Dendritic cell treated with granulocyte-macrophage colony-stimulating factor and Interleukin-4, amounts not matched to agents 40 ng/mL and 50 ng/mL, for 4 days (primary cell): ENCODE data around the gene ZNF653.

ENCODE experiments used
- H3K27ac Mint-ChIP-seq: one replicate; pipeline ENCODE4 v1.8.0; 2022; ENCODE audit warnings: mild to moderate bottlenecking, mixed read lengths
- H3K27me3 Mint-ChIP-seq: one replicate; pipeline ENCODE4 v1.8.0; 2022; ENCODE audit warnings: mild to moderate bottlenecking, mixed read lengths
- H3K36me3 Mint-ChIP-seq: one replicate; pipeline ENCODE4 v1.8.0; 2022; ENCODE audit warnings: low read depth, mixed read lengths
- H3K4me1 Mint-ChIP-seq: one replicate; pipeline ENCODE4 v1.8.0; 2022; ENCODE audit warnings: low read depth, mixed read lengths
- H3K4me3 Mint-ChIP-seq: one replicate; pipeline ENCODE4 v1.8.0; 2022; ENCODE audit warnings: mild to moderate bottlenecking, moderate library complexity, mixed read lengths
- H3K9me3 Mint-ChIP-seq: one replicate; pipeline ENCODE4 v1.8.0; 2022; ENCODE audit warnings: mixed read lengths
- intact Hi-C: fragments of 100-400 bp; cut with micrococcal nuclease; formaldehyde crosslinking; loops from one replicate; pipeline ENCODE4 v1.15.0; 2022

ZNF653 gene

DNA sequence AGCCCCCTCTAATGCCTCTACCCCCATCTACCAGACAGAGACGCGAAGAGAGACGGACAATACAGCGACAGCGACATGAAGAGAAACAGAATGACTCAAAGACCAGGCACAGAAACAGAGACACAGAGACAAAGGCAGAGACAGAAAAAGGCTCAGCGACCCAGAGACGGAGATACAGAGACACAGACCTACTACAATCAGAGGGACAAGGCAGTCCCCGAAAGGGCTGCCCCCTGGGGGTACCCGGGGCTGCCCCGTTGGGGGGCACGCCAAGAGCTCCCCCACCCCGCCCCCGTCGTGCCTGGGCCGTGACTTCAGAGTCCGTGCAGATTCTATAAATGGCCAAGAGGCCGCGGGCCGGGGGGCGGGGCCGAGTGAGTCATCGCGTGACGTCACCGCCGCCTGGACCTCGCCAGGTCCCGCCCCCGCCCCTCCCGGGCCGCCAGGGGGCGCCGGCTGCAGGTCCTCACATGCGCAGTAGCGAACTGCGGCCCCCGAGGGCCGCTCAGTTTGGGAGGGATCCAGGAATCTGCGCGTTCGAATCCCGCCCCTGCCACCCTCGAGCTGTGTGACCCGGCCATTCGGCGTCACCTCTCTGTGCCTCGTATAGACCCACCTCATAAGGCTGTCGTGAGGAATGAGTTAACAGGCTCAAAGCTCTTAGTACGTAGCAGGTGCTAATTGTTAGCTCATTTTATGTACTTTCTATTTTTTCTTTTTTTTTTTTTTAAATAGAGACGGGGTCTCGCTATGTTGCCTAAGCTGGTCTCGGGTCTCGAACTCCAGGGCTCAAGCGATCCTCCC, 30.4 kb upstream of the ZNF653 start:
- H3K27me3 Mint-ChIP-seq, result peaks cover 31% of the 10 kb centered on the region
- H3K4me1 Mint-ChIP-seq, result peaks cover 18% of the 10 kb centered on the region
- H3K27ac Mint-ChIP-seq, result peak overlapping the region; percentile 64
- intact Hi-C loops, result no loop called here
- H3K9me3 Mint-ChIP-seq, result peaks cover 10% of the 10 kb centered on the region
- no peaks in the 10 kb centered on the region for H3K36me3 Mint-ChIP-seq
- peak overlapping the region; percentile 17 for H3K4me3 Mint-ChIP-seq

DNA sequence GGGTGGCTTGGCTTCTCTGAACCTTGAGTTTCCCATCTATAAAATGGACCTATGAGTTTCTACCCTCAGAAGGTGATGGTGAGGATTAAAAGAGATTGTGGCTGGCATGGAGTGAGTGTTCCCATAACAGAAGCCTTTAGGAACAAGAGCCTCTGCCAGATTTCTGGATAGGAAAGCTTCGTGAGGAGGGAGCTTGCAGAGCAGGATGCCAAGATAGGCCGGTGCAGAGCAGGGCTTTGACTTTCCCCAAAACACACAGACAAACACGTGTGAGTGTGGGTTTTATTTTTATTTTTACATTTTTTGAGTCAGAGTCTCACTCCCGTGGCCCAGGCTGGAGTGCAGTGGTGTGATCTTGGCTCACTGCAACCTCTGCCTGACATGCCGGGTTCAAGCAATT, 29.3 kb upstream of the ZNF653 start:
- intact Hi-C loops, result no loop called here
- peaks cover 23% of the 10 kb centered on the region for H3K27me3 Mint-ChIP-seq
- no peak overlapping the region for H3K4me3 Mint-ChIP-seq

DNA sequence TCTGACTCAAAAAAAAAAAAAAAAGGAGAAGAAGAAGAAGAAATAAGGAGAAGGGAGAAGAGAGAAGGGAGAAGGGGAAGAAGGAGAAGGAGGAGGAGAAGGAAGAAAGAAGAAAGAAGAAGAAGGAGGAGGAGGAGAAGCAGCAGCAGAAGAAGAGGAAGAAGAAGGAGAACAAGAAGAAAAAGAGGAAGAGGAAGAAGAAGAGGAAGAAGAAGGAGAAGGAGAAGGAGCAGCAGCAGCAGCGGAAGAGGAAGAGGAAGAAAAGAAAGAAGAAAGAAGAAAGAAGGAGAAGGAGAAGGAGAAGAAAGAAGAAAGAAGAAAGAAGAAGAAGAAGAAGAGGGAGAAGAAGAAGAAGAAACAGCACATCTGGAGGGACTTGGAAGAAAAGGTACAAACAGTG, 28.9 kb upstream of the ZNF653 start:
- no peak overlapping the region for H3K4me3 Mint-ChIP-seq
- H3K27me3 Mint-ChIP-seq, result peaks cover 21% of the 10 kb centered on the region
- H3K4me1 Mint-ChIP-seq, result peaks cover 18% of the 10 kb centered on the region
- H3K27ac Mint-ChIP-seq, result peak overlapping the region; percentile 60
- no peaks in the 10 kb centered on the region for H3K36me3 Mint-ChIP-seq
- intact Hi-C loops, result no loop called here
- peaks cover 10% of the 10 kb centered on the region for H3K9me3 Mint-ChIP-seq

More for the DNA sequence above, 29.3 kb upstream of the ZNF653 start:
- peak overlapping the region; percentile 64 for H3K27ac Mint-ChIP-seq
- peaks cover 18% of the 10 kb centered on the region for H3K4me1 Mint-ChIP-seq
- H3K9me3 Mint-ChIP-seq, result peaks cover 10% of the 10 kb centered on the region
- H3K36me3 Mint-ChIP-seq, result no peaks in the 10 kb centered on the region

DNA sequence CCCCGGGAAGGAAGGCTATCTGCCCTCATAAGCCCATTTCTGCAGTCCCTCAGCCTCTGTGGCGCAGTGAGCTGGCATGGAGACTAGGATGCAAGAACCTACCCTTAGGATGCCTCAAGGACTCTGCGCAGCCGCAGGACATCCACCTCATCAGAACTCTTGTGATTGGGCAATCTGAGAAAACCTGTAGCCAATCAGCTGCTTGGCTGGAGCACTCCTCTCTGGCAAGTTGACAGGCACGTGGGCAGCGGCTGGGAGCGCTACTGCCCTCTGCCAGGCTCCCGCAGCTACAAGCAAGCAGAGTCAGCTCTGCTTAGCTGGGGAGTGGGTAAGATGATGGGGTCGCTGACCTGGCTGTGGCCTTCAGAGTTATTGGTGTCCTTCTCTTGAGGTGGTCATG, 24.8 kb upstream of the ZNF653 start:
- H3K36me3 Mint-ChIP-seq, result peaks cover 18% of the 10 kb centered on the region
- intact Hi-C loops, result no loop called here
- no peak overlapping the region for H3K4me3 Mint-ChIP-seq

DNA sequence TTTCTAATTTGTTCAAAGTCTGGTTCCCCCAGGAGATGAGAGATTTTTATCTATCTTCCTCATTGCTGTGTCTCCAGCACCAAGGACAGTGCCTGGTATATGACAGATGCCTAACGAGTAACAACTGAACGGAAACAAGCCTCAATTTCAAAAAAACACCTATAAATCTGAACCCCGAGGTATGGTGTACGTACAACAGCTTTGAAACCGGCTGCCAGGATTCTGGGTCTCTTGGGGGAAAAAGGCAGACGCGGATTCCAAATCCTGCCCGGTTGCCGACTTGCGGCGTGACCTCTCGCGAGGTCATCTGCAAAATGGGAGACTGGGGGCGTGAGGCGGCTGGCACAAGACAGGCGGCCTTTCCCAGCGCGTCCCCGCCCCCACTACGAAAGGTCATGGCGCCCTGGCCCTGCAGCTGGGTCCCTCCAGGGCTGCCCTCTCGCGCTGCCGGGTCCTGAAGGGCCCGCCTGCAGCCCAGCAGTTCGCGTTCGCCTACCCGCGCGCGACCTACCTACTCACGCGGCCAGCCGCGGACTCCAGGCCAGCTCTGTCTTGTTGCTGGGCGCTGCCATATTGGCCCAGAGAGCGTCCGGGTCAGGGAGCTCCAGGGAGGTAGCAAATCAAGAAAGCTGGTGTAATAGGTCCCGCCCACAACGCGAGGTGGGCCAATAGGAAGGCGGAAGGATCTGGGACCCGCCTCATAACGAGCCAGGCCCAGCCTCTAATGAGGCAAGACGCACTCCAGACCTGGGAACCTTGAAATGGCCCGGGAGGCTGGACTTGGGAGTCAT, 23.1 kb upstream of the ZNF653 start, which contains the start of gene ECSIT:
ECSIT (minus strand) TSS at position 584 of the 791 bp plus-strand sequence. CDS start 9,964 bp downstream, outside the sequence.
- H3K27me3 Mint-ChIP-seq, result no peaks in the 10 kb centered on the region
- H3K36me3 Mint-ChIP-seq, result peaks cover 30% of the 10 kb centered on the region
- H3K4me3 Mint-ChIP-seq, result peak within 1 kb of the TSS; percentile 97
- peaks cover 16% of the 10 kb centered on the region for H3K4me1 Mint-ChIP-seq
- peak within 1 kb of the TSS; percentile 96 for H3K27ac Mint-ChIP-seq
- intact Hi-C loops, result loop anchor here (1.0 to 2.0 kb wide), 2 partner anchors 24 to 46 kb away; partner anchors contain the start of gene ZNF653
- H3K9me3 Mint-ChIP-seq, result no peaks in the 10 kb centered on the region

More for the DNA sequence above, 24.8 kb upstream of the ZNF653 start:
- no peak overlapping the region for H3K27ac Mint-ChIP-seq
- peaks cover 30% of the 10 kb centered on the region for H3K4me1 Mint-ChIP-seq
- H3K27me3 Mint-ChIP-seq, result no peaks in the 10 kb centered on the region
- H3K9me3 Mint-ChIP-seq, result peaks cover 10% of the 10 kb centered on the region

DNA sequence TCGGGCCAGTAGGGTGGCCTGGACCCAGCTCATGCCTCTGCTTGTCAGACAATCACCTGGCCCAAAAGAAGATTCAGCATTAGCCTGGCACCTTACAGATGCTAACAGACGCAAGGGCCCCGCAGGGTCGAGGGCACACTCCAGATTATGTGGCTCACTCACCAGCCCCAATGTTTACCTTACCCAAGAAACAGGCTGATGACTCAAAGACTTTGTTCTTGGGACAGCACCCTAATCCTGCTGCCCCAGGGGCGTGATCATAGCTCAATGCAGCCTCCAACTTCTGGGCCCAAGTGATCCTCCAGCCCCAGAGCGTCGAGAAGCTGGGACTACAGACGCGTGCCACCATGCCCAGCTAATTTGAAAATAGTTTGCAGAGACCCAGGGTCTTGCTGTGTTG, 13.5 kb upstream of the ZNF653 start:
- peaks cover 96% of the 10 kb centered on the region for H3K36me3 Mint-ChIP-seq
- intact Hi-C loops, result no loop called here
- H3K4me3 Mint-ChIP-seq, result no peak overlapping the region
- H3K27ac Mint-ChIP-seq, result no peak overlapping the region
- no peaks in the 10 kb centered on the region for H3K4me1 Mint-ChIP-seq
- no peaks in the 10 kb centered on the region for H3K27me3 Mint-ChIP-seq
- H3K9me3 Mint-ChIP-seq, result no peaks in the 10 kb centered on the region

DNA sequence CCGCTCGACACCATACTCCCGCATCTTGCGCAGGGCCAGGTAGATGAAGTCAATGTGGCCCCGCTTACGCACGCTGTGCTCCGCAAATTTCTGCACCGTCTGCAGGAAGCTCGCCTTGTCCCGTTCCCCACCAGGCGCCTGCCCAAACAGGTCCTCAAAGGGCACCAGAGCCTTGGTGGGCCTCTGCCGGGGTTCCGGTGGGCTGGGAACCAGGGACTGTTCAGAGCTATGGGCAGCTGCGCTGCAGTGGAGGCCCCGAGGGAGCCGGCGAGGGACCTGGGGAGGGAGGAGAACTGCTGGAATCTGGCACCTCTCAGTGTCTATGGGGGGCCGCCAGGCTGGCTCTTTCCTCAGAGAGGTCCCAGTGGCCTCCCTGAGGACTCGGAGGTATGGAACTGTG, 8.3 kb upstream of the ZNF653 start:
- Mint-ChIP-seq H3K27me3 (no peaks in the 10 kb centered on the region), H3K4me3 (no peak overlapping the region), H3K36me3 (peaks cover 90% of the 10 kb centered on the region), H3K9me3 (no peaks in the 10 kb centered on the region), H3K27ac (no peak overlapping the region), H3K4me1 (peaks cover 8% of the 10 kb centered on the region)
- intact Hi-C loops, result no loop called here

DNA sequence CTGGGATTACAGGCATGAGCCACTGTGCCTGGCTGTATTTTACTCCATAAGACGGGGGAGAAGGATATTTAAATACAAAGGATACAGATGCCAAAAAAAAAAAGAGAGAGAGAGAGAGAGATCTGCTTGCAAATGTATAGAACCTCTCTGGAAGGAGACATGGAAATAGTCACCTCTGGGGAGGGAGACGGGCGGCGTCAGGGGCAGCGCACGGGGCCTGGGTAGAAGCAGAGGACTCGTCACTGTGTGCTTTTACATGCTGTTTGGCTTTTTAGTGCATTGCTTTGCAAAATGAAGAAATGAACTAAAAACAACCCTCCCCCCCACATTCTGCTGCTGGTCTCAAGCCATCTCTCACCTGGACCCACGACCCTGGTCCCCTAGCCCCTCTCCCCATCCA, 4.8 kb upstream of the ZNF653 start:
- no peaks in the 10 kb centered on the region for H3K9me3 Mint-ChIP-seq
- peaks cover 23% of the 10 kb centered on the region for H3K4me1 Mint-ChIP-seq
- no peak overlapping the region for H3K4me3 Mint-ChIP-seq
- intact Hi-C loops, result no loop called here
- H3K27me3 Mint-ChIP-seq, result no peaks in the 10 kb centered on the region
- H3K27ac Mint-ChIP-seq, result no peak overlapping the region
- peaks cover 63% of the 10 kb centered on the region for H3K36me3 Mint-ChIP-seq

DNA sequence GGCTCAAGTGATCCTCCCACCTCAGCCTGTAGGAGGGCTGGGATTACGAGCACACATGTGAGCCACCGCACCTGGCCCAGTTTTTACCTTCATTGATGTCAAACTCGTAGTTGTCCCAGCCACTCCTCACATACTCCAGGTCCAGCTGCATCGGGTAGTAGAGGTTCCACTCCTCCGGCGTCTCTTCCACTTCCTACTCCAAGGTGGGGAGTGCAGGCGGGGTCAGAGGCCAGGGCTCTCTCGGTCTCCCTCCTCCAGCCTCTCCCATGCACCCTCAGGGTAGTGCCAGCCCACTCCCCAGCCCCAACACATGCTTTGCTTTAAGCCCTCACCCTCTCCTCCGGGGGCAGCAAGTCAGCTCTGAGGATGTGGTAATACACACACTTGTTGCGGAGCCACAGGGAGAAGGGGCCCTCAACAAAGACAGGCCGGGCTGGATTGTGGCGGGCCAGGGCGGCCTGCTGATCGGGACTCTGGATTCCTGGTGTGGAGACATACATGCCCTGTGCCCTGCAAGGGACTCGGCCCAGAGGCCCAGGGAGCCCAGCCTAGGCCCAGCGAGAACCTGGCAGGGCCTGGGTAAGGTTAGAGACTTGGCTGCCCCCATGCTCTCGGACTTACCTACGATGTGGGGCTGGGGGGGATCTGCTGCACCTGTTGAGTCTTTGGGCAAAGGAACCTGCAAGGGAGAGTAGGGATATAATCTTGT, 1.9 kb upstream of the ZNF653 start:
- H3K4me1 Mint-ChIP-seq, result peaks cover 31% of the 10 kb centered on the region
- intact Hi-C loops, result no loop called here
- no peak overlapping the region for H3K4me3 Mint-ChIP-seq
- H3K27ac Mint-ChIP-seq, result no peak overlapping the region
- no peaks in the 10 kb centered on the region for H3K27me3 Mint-ChIP-seq
- peaks cover 34% of the 10 kb centered on the region for H3K36me3 Mint-ChIP-seq
- H3K9me3 Mint-ChIP-seq, result no peaks in the 10 kb centered on the region

DNA sequence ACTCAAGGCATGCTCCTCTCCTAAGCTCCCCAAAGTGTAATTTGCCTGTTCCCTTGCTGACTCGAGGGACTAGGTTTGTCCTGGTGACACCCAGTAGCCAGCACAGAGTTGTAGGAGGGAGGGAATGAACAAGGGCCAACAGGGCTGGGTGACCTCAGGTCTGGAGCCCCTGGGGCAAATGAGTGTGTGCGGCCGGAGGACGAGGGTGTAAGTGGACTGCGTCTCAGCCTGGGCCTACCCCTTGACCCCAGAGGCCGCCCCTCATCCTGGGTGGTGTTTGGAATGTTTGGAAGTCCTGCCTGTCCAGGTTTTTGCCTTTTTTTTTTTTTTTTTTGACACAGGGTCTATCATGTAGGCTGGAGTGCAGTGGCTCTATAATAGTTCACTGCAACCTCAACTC, 1.3 kb upstream of the ZNF653 start:
- Mint-ChIP-seq H3K9me3 (no peaks in the 10 kb centered on the region), H3K27me3 (no peaks in the 10 kb centered on the region)
- intact Hi-C loops, result no loop called here

DNA sequence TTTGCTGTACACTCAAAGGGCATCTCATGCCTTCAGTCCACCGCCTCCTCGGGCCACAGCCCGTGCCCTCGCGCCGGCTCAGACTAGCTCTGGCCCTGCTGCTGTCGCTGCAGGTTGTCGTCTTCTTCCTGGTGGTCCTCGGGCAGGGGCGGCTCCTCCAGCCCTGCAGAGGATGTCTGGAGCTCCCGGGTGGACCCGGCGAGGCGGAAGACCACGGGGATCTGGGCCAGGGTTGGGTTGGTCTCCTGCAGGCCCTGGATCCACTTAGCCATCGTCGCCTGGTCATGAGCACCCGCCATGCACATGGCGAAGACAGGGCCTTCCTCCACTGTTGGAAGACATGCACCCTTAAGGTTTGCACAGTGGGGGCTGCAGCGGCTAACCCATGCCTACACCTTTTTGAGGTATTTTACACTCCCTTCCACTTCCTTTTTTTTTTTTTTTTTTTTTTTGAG, 489 bp upstream of the ZNF653 start:
- Mint-ChIP-seq H3K9me3 (no peaks in the 10 kb centered on the region), H3K27me3 (no peaks in the 10 kb centered on the region), H3K36me3 (peaks cover 26% of the 10 kb centered on the region), H3K4me3 (peak overlapping the region; percentile 74), H3K27ac (peak overlapping the region; percentile 80), H3K4me1 (peaks cover 26% of the 10 kb centered on the region)
- intact Hi-C loops, result no loop called here

More for the DNA sequence above, 1.3 kb upstream of the ZNF653 start:
- Mint-ChIP-seq H3K36me3 (peaks cover 28% of the 10 kb centered on the region), H3K27ac (peak overlapping the region; percentile 80), H3K4me3 (no peak overlapping the region), H3K4me1 (peaks cover 31% of the 10 kb centered on the region)

DNA sequence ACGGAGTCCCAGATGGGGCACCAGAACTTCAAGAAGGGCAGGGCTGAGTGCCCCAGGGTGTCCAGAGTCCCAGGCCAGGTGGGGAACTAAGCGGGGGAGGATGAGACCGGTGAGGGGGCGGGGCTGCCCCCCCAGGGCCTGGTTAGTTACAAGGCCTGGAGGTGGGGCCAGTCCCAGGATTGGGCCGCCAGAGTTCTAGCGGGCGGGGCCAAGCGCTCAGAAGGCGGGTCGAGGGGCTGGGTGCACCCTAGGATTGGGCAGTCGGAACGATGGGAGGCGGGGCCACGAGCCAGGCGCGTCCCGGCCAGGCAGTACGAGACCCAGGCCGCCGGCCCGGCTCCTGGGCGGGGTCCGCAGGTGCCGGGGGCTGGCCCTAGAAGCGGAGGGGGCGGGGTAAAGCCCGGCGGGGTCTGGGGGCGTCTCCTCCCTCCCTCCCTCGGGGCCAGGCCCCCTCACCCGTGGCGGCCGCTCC, 571 bp downstream of the ZNF653 start:
- intact Hi-C loops, result loop anchor here (1.0 to 2.0 kb wide), 2 partner anchors 24 to 70 kb away; partner anchors contain the start of genes ECSIT, ODAD3 and PRKCSH
- no peaks in the 10 kb centered on the region for H3K27me3 Mint-ChIP-seq
- H3K4me3 Mint-ChIP-seq, result peak overlapping the region; percentile 74
- peaks cover 23% of the 10 kb centered on the region for H3K36me3 Mint-ChIP-seq
- H3K27ac Mint-ChIP-seq, result peak overlapping the region; percentile 80
- peaks cover 23% of the 10 kb centered on the region for H3K4me1 Mint-ChIP-seq
- H3K9me3 Mint-ChIP-seq, result no peaks in the 10 kb centered on the region

DNA sequence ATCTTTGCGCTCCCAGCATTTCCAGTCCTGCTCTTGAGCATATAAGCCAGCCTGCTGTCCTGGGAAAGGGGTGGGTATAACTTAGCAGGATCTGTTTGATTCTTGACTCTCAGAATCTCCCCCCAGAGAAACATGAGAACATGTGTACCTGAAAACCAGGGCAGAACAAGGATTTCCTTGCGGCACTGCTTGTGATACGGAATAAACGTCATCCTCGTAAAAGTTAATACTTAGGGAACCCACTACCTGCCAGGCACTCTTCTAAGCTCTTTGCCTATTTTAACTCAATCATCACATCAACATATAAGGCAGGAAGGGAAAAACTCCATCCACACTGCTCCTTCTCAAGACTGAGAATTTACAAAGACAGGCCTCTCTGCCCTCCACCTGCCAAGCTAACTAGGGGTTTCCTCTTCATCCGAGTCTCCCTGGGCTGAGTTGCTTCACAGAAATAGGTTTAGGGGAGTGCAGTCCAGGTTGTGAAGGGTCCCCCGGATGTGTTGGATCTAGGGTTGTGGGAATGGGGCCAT, 1.1 kb downstream of the ZNF653 start:
- peak overlapping the region; percentile 74 for H3K4me3 Mint-ChIP-seq
- no peaks in the 10 kb centered on the region for H3K9me3 Mint-ChIP-seq
- intact Hi-C loops, result loop anchor here (1.0 to 2.0 kb wide), 2 partner anchors 24 to 69 kb away; partner anchors contain the start of genes ECSIT, ODAD3 and PRKCSH
- H3K27ac Mint-ChIP-seq, result peak overlapping the region; percentile 80
- H3K36me3 Mint-ChIP-seq, result peaks cover 26% of the 10 kb centered on the region
- H3K4me1 Mint-ChIP-seq, result peaks cover 23% of the 10 kb centered on the region
- H3K27me3 Mint-ChIP-seq, result no peaks in the 10 kb centered on the region
